K562 (cell line): ENCODE measurements around the gene C15orf62. TPM values are rescaled to one million over a fixed set of nuclear protein-coding genes. Genes with fewer than 3 reads are reported as not detected.

Experiments used
- CEBPG ChIP-seq, 3 experiments: fragments of 200-800 bp in 1 of 3; sonication (Bioruptor generic) in 1 of 3; sonication (generic) in 1 of 3; formaldehyde crosslinking in 1 of 3; IDR thresholded peaks in 2 of 3; conservative IDR thresholded peaks in 1 of 3; 2 replicates each; pipeline versions ENCODE4 v1.6.1 to v1.8.0; 2016 to 2022; ENCODE audit warnings: missing compliant biosample characterization in 2 of 3, missing genetic modification characterization in 2 of 3, mild to moderate bottlenecking in 1 of 3, missing genetic modification reagents in 1 of 3
- CUX1 ChIP-seq: fragments of 200-800 bp; sonication (Bioruptor generic); IDR thresholded peaks from 2 replicates; pipeline ENCODE4 v1.6.1; 2016; ENCODE audit warnings: missing genetic modification characterization, missing compliant biosample characterization
- MCM7 ChIP-seq, 2 experiments: fragments of 450-650 bp; IDR thresholded peaks; 2 replicates each; pipeline ENCODE4 v1.6.1; 2016 to 2018
- polyA plus RNA-seq, 8 experiments: library from polyadenylated mRNA; depleted of rRNA in 4 of 8; stranded (reverse) in 5 of 8; unstranded in 3 of 8; fragments of >200 nt; fragmentation: Nextera tagmentation in 2 of 8; fragmentation: Illumina TruSeq in 1 of 8; extraction: Ambion mirVana in 2 of 8; extraction: Trizol in 1 of 8; gene quantifications; 2 replicates each; pipeline versions ENCODE4 v1.2.1 to v1.2.3, GENCODE V29; 2011 to 2014; ENCODE audit warnings: inconsistent platforms in 1 of 8, missing spikeins in 1 of 8
- total RNA-seq, 7 experiments: library from RNA; depleted of rRNA in 6 of 7; stranded (reverse); fragments of >200 nt in 6 of 7; fragmentation: Illumina TruSeq in 2 of 7; extraction: Trizol in 2 of 7; gene quantifications; 2 replicates each; pipeline versions ENCODE4 v1.2.1 to v1.2.3, GENCODE V29; 2011 to 2021; ENCODE audit warnings: low replicate concordance in 1 of 7
- TF ChIP-seq, protein P1 (sequence below), 2 experiments: fragments of 150-350 bp in 1 of 2; IDR thresholded peaks; 2 replicates each; pipeline ENCODE4 v1.6.1; 2012 to 2016; ENCODE audit warnings: low read depth in 2 of 2, low read length in 2 of 2, mild to moderate bottlenecking in 1 of 2, moderate library complexity in 1 of 2
- TF ChIP-seq, protein P2 (sequence below): fragments of 250-450 bp; sonication (Bioruptor Pico); IDR thresholded peaks from 2 replicates; pipeline ENCODE4 v1.8.0; 2022; ENCODE audit warnings: moderate library complexity, mild to moderate bottlenecking, inconsistent platforms
- TF ChIP-seq, protein P3 (sequence below), 2 experiments: fragments of 450-650 bp; IDR thresholded peaks; 2 replicates each; pipeline ENCODE4 v1.6.1; 2016; ENCODE audit warnings: mild to moderate bottlenecking in 2 of 2, borderline replicate concordance in 1 of 2, low read depth in 1 of 2, moderate library complexity in 1 of 2

The C15orf62 gene
- total and polyA plus RNA-seq, 9 of the 15 experiments (the other 6 are each of a cell fraction or from before 2014, with no cell fraction given): 0.01 to 0.76 (median 0.30) TPM; not detected in 1

DNA sequence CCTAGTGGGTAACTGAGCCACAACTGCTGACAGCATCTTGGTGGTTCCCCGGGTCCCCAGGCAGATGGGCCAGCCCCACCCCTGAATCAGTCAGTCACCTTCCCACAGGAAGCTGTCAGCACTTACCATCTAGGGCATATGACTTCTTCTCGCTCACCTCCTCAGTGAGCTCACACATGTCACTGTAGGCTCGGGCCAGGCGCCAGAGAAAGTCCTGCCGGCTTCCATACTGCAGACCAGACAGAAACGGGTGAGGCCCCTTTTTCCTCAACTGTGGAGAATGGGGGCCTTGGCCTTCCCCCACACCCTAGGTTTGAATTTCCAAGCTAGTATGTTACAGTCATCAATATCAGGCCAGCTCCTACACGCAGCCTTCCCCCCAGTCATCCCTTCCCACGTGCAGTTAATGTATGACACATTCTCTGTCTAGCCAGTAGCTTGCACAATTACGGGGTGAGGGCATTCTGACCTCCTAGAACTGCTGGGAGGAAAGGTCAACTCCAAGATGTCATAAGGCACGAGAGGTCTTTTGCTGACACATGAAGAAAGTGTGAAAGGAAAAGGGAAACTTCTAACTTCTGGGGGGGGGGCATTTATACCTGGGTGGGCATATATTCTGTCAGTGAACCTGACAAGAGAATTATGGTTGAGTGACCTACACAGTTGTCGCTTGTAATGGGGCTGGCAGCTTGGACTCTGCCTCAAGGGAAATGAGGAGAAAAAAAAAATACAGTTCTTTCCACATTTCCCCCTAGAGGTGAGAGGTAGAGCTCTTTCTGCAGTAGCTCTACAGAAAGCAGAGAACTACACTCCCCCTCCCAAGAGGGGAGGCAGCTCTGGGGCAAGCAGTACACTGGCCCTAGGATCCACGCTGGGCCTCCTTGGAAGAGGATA, 25.6 kb upstream of the C15orf62 start (continued):
- TF ChIP-seq, protein P1, sequence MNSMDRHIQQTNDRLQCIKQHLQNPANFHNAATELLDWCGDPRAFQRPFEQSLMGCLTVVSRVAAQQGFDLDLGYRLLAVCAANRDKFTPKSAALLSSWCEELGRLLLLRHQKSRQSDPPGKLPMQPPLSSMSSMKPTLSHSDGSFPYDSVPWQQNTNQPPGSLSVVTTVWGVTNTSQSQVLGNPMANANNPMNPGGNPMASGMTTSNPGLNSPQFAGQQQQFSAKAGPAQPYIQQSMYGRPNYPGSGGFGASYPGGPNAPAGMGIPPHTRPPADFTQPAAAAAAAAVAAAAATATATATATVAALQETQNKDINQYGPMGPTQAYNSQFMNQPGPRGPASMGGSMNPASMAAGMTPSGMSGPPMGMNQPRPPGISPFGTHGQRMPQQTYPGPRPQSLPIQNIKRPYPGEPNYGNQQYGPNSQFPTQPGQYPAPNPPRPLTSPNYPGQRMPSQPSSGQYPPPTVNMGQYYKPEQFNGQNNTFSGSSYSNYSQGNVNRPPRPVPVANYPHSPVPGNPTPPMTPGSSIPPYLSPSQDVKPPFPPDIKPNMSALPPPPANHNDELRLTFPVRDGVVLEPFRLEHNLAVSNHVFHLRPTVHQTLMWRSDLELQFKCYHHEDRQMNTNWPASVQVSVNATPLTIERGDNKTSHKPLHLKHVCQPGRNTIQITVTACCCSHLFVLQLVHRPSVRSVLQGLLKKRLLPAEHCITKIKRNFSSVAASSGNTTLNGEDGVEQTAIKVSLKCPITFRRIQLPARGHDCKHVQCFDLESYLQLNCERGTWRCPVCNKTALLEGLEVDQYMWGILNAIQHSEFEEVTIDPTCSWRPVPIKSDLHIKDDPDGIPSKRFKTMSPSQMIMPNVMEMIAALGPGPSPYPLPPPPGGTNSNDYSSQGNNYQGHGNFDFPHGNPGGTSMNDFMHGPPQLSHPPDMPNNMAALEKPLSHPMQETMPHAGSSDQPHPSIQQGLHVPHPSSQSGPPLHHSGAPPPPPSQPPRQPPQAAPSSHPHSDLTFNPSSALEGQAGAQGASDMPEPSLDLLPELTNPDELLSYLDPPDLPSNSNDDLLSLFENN (IDR thresholded peaks at IDR 0.05; ENCODE audit: low read depth in 2 of 2, low read length in 2 of 2): no peak
- TF ChIP-seq, protein P2, sequence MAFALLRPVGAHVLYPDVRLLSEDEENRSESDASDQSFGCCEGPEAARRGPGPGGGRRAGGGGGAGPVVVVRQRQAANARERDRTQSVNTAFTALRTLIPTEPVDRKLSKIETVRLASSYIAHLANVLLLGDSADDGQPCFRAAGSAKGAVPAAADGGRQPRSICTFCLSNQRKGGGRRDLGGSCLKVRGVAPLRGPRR (CRISPR knock-in tag): no peak
- TF ChIP-seq, protein P3, sequence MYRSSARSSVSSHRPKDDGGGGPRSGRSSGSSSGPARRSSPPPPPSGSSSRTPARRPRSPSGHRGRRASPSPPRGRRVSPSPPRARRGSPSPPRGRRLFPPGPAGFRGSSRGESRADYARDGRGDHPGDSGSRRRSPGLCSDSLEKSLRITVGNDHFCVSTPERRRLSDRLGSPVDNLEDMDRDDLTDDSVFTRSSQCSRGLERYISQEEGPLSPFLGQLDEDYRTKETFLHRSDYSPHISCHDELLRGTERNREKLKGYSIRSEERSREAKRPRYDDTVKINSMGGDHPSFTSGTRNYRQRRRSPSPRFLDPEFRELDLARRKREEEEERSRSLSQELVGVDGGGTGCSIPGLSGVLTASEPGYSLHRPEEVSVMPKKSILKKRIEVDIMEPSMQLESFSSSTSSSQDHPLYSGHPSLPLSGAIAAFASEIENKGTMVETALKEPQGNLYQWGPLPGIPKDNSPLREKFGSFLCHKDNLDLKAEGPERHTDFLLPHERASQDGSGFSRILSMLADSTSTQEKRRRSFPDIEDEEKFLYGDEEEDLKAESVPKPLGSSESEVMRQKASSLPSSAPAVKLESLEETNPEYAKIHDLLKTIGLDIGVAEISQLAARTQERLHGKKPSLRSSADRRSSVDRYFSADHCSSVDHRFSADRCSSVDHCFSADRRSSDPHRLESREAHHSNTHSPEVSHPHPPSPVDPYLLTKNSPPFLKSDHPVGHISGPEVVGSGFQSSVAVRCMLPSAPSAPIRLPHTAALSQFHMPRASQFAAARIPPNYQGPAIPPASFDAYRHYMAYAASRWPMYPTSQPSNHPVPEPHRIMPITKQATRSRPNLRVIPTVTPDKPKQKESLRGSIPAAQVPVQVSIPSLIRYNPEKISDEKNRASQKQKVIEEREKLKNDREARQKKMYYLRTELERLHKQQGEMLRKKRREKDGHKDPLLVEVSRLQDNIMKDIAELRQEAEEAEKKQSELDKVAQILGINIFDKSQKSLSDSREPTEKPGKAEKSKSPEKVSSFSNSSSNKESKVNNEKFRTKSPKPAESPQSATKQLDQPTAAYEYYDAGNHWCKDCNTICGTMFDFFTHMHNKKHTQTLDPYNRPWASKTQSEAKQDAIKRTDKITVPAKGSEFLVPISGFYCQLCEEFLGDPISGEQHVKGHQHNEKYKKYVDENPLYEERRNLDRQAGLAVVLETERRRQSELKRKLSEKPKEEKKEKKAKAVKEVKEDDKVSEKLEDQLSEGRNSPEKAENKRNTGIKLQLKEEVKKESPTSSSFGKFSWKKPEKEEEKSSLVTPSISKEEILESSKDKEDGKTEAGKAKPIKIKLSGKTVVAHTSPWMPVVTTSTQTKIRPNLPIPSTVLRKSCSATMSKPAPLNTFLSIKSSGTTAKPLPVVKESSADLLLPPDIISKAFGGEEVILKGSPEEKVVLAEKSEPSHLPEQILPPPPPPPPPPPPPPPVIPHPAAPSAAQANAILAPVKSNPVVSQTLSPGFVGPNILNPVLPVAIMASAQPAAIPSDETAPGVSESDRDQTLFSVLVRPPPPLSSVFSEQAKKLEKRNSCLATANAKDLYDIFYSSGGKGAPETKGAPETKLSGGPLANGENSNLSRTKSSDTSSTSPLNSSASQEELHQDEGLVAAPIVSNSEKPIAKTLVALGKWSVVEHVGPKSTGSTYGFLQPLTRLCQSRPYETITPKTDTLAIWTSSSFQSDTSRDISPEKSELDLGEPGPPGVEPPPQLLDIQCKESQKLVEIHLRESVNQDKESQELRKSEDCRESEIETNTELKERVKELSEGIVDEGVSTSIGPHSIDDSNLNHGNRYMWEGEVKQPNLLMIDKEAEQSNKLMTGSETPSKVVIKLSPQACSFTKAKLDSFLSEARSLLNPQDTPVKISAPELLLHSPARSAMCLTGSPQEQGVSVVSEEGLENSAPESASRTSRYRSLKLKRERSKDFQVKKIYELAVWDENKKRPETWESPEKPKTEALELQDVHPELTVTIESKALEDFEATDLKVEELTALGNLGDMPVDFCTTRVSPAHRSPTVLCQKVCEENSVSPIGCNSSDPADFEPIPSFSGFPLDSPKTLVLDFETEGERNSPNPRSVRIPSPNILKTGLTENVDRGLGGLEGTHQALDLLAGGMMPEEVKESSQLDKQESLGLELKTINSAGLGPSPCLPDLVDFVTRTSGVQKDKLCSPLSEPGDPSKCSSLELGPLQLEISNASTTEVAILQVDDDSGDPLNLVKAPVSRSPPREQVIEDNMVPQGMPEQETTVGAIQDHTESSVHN (IDR thresholded peaks at IDR 0.05; ENCODE audit: borderline replicate concordance in 1 of 2, low read depth in 1 of 2): 0 out of 4 replicates have a peak, but pooled peaks of 1 of the 2 experiments have one; percentile 61
- TF ChIP-seq CEBPG (CRISPR knock-in tag; IDR thresholded peaks at IDR 0.05): peak; percentile 72
- peak in 1 of 2 experiments; percentile 88; a peak in 2 of 4 replicates for TF ChIP-seq CEBPG (tag; conservative IDR thresholded peaks at IDR 0.05 in 1 of 2, IDR thresholded peaks at IDR 0.05 in 1 of 2)
- TF ChIP-seq CUX1 (CRISPR knock-in tag): no peak
- TF ChIP-seq MCM7 (IDR thresholded peaks at IDR 0.05): no peak
